Common myeloid progenitor, CD34-positive (primary cell): ENCODE results near the gene UBN2.
"Not testable (repeated sequence)": the region's sequence is repeated elsewhere in the genome, so short reads cannot be mapped to it uniquely, and the experiment has no call there.

ENCODE experiments used
- CTCF ChIA-PET: fragments of 350-600 bp; sonication (Branson Sonifier 250); formaldehyde crosslinking; loops from one replicate; lab custom pipeline; 2021; ENCODE audit warnings: antibody characterized with exemption; lab: Charles Lee
- POLR2A ChIA-PET: fragments of 350-600 bp; sonication (Branson Sonifier 250); formaldehyde crosslinking; loops from one replicate; lab custom pipeline; 2021; ENCODE audit warnings: antibody characterized with exemption; lab: Charles Lee
- DNase-seq, 3 donors: peaks; one replicate each; pipeline versions ENCODE4 v3.0.0 to v3.0.0-alpha.2; 2013
- H3K27ac ChIP-seq, 2 experiments: 1 replicate in 1 of 2; 2 replicates in 1 of 2; pipeline ENCODE4 v1.7.0; 2013; ENCODE audit warnings: inconsistent platforms in 2 of 2, low read length in 2 of 2, mild to moderate bottlenecking in 2 of 2, low read depth in 1 of 2, moderate library complexity in 1 of 2; ENCODE audit not compliant: severe bottlenecking in 2 of 2, insufficient read depth in 1 of 2, poor library complexity in 1 of 2
- H3K27me3 ChIP-seq, 5 experiments: replicated peaks in 2 of 5; 1 replicate in 3 of 5; 2 replicates in 2 of 5; pipeline versions ENCODE4 v1.6.1 to v1.7.0; 2013; ENCODE audit warnings: low read length in 4 of 5, mild to moderate bottlenecking in 2 of 5, moderate library complexity in 2 of 5, inconsistent platforms in 1 of 5; ENCODE audit not compliant: insufficient read depth in 5 of 5, control insufficient read depth in 4 of 5
- H3K36me3 ChIP-seq, 4 experiments: 1 replicate in 2 of 4; 2 replicates in 2 of 4; pipeline versions ENCODE4 v1.6.1 to v1.7.0; 2013; ENCODE audit warnings: low read length in 3 of 4, control low read depth in 1 of 4, mild to moderate bottlenecking in 1 of 4; ENCODE audit not compliant: control insufficient read depth in 4 of 4, insufficient read depth in 4 of 4
- H3K4me1 ChIP-seq, 4 experiments: 1 replicate in 3 of 4; 2 replicates in 1 of 4; pipeline versions ENCODE4 v1.6.1 to v1.7.1; 2013; ENCODE audit warnings: low read length in 3 of 4, mild to moderate bottlenecking in 3 of 4, control low read depth in 1 of 4, inconsistent platforms in 1 of 4, moderate library complexity in 1 of 4; ENCODE audit not compliant: control insufficient read depth in 4 of 4, insufficient read depth in 4 of 4; ENCODE audit errors: control extremely low read depth in 1 of 4
- H3K4me3 ChIP-seq, 7 experiments: 1 replicate in 4 of 7; 2 replicates in 3 of 7; pipeline versions ENCODE4 v1.5.1 to v1.7.0; 2013; ENCODE audit warnings: mild to moderate bottlenecking in 7 of 7, low read length in 6 of 7, moderate library complexity in 6 of 7, inconsistent platforms in 2 of 7, low read depth in 2 of 7, control low read depth in 1 of 7; ENCODE audit not compliant: insufficient read depth in 4 of 7, control insufficient read depth in 1 of 7; ENCODE audit errors: extremely low read depth in 1 of 7
- H3K9me3 ChIP-seq, 5 experiments: 1 replicate in 4 of 5; 2 replicates in 1 of 5; pipeline versions ENCODE4 v1.6.1 to v1.7.1; 2013; ENCODE audit warnings: low read length in 4 of 5, mild to moderate bottlenecking in 2 of 5, inconsistent platforms in 1 of 5, low read depth in 1 of 5, moderate library complexity in 1 of 5; ENCODE audit not compliant: control insufficient read depth in 4 of 5, insufficient read depth in 2 of 5; ENCODE audit errors: control extremely low read depth in 1 of 5
- WGBS: methylation state at CpG from one replicate; pipeline ENCODE4 v1.1.5; 2013; ENCODE audit not compliant: insufficient coverage; 5-methylcytosine and 5-hydroxymethylcytosine counted together

The UBN2 gene

GRCh38 chr7:139192014-139192706, 38.9 kb upstream of the UBN2 start:
- ChIA-PET POLR2A (no interaction called here), CTCF (no interaction called here)
- Histone ChIP-seq H3K4me3 (no peak overlapping the region), H3K36me3 (peaks cover 0 to 3% (median 1%) of the 10 kb centered on the region in 4 experiments), H3K27me3 (no peaks in the 10 kb centered on the region), H3K4me1 (no peaks in the 10 kb centered on the region), H3K9me3 (no peaks in the 10 kb centered on the region), H3K27ac (no peak overlapping the region)
- no peak for DNase-seq
- 100% methylated on average over 1 of the region's 3 CpGs for WGBS

- Histone ChIP-seq H3K9me3 (peaks cover 0 to 4% (median 0%) of the 10 kb centered on the region in 5 experiments), H3K27me3 (no peaks in the 10 kb centered on the region), H3K36me3 (no peaks in the 10 kb centered on the region), H3K4me3 (no peak overlapping the region), H3K27ac (no peak overlapping the region), H3K4me1 (no peaks in the 10 kb centered on the region)
- no peak for DNase-seq
- WGBS = no CpG with 5 or more reads among the region's 2 CpGs
- ChIA-PET POLR2A (no interaction called here), CTCF (no interaction called here)
Measured at GRCh38 chr7:139200382-139200781, 30.7 kb upstream of the UBN2 start.

GRCh38 chr7:139203992-139204391, 27.0 kb upstream of the UBN2 start:
- peaks cover 0 to 12% (median 0%) of the 10 kb centered on the region in 5 experiments for H3K9me3 ChIP-seq
- H3K36me3 ChIP-seq = no peaks in the 10 kb centered on the region
- H3K4me1 ChIP-seq = no peaks in the 10 kb centered on the region
- H3K27ac ChIP-seq = no peak overlapping the region
- WGBS = 100% methylated on average over 3 of the region's 3 CpGs
- no peak for DNase-seq
- H3K4me3 ChIP-seq = no peak overlapping the region
- H3K27me3 ChIP-seq = no peaks in the 10 kb centered on the region
- CTCF ChIA-PET = no interaction called here
- POLR2A ChIA-PET = no interaction called here

- Histone ChIP-seq H3K4me1 (no peaks in the 10 kb centered on the region), H3K27ac (no peak overlapping the region), H3K36me3 (no peaks in the 10 kb centered on the region), H3K9me3 (peaks cover 0 to 12% (median 0%) of the 10 kb centered on the region in 5 experiments), H3K27me3 (no peaks in the 10 kb centered on the region), H3K4me3 (no peak overlapping the region)
- no peak for DNase-seq
- ChIA-PET POLR2A (no interaction called here), CTCF (interaction anchor here (0.6 kb wide), 1 partner anchor 176 kb away, joined by 3 read pairs; no protein-coding TSS in a partner anchor)
Measured at GRCh38 chr7:139205843-139206242, 25.2 kb upstream of the UBN2 start.

GRCh38 chr7:139212133-139212532, 18.9 kb upstream of the UBN2 start:
- no peaks in the 10 kb centered on the region for H3K36me3 ChIP-seq
- CTCF ChIA-PET = no interaction called here
- WGBS = 100% methylated on average over 1 of the region's 2 CpGs
- H3K27ac ChIP-seq = no peak overlapping the region
- H3K27me3 ChIP-seq = no peaks in the 10 kb centered on the region
- POLR2A ChIA-PET = no interaction called here
- no peaks in the 10 kb centered on the region for H3K4me1 ChIP-seq
- H3K4me3 ChIP-seq = no peak overlapping the region
- DNase-seq = no peak
- H3K9me3 ChIP-seq = no peaks in the 10 kb centered on the region

GRCh38 chr7:139213489-139213888, 17.5 kb upstream of the UBN2 start:
- H3K4me1 ChIP-seq, H3K27ac ChIP-seq, H3K27me3 ChIP-seq, CTCF ChIA-PET, H3K4me3 ChIP-seq, H3K9me3 ChIP-seq, DNase-seq, POLR2A ChIA-PET, H3K36me3 ChIP-seq: not testable (repeated sequence)
- WGBS = no CpG with 5 or more reads among the region's 6 CpGs

GRCh38 chr7:139218173-139218572, 12.9 kb upstream of the UBN2 start:
- H3K9me3 ChIP-seq = no peaks in the 10 kb centered on the region
- H3K27ac ChIP-seq = no peak overlapping the region
- ChIA-PET POLR2A (no interaction called here), CTCF (no interaction called here)
- H3K4me3 ChIP-seq = no peak overlapping the region
- H3K27me3 ChIP-seq = no peaks in the 10 kb centered on the region
- WGBS = 82% methylated on average over 1 of the region's 1 CpG
- no peak for DNase-seq
- no peaks in the 10 kb centered on the region for H3K36me3 ChIP-seq
- H3K4me1 ChIP-seq = no peaks in the 10 kb centered on the region
